ENCODE measurements around the gene TACC3.
A peak's percentile ranks its signal among the peaks of the same experiment; 100 is the strongest.
"Not testable (repeated sequence)": the region's sequence is repeated elsewhere in the genome, so short reads cannot be mapped to it uniquely, and the experiment has no call there.

TACC3 gene

DNA sequence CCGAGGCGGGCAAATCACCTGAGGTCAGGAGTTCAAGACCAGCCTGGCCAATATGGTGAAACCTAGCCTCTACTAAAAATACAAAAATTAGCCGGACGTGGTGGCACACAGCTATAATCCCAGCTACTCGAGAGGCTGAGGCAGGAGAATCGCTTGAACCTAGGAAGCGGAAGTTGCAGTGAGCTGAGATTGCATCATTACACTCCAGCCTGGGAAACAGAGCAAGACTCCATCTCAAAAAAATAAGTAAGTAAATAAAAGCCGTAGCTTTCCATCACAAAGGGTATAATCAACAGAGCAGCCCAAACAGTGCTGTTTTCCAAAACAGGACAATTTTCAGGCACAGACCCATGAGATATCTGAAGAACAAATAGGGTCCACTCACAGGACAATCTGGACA lies 19.6 kb upstream of the TACC3 start:
- not testable (repeated sequence) for DNase-seq

DNA sequence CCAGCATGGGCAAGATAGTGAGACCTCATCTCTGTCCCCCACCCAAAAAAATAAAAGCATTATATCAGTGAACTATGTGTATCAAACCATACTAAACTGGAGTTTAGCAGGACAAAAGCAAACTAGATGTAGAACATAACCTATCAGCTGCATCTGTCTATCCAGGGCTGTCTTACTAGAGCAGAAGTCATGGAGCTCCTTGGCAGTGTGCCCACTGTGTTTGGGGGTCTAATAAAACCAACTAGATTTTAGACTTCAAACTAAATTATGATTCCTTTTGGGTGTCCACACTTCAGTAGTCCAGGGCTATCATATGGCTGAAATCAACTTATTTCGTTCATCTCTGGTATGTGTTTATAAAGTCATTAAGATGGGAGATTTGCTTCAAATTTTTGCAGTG lies 17.5 kb upstream of the TACC3 start:
- no peak for DNase-seq

DNA sequence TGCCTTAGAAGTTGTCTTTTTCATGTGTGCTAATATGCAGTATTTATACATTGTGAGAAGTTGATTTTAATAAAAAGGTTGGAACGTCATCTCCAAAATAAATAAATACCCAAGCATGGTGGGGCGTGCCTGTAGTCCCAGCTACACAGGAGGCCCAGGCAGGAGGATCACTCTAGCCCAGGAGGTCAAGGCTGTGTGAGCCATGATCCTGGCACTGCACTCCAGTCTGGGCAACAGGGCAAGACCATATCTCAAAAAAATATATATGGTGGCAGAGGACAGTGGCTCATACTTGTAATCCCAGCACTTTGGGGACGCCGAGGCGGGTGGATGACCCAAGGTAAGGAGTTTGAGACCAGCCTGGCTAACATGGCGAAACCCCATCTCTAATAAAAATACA lies 15.6 kb upstream of the TACC3 start:
- no peak for DNase-seq

DNA sequence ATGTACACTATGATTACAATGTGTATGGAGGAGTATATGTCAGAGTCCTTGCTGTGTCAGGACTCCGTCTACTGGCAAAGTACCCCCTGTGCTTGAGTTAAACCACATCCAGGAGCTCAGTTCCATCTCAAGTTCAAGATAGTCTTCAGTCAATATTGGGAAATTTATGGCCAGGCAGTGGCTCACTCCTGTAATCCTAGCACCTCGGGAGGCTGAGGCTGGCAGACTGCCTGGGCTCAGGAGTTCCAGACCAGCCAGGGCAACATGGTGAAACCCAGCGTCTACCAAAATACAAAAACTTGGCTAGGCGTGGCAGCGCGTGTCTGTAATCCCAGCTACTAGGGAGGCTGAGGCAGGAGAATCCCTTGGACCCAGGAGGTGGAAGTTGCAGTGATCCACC lies 15.0 kb upstream of the TACC3 start:
- no peak for DNase-seq

DNA sequence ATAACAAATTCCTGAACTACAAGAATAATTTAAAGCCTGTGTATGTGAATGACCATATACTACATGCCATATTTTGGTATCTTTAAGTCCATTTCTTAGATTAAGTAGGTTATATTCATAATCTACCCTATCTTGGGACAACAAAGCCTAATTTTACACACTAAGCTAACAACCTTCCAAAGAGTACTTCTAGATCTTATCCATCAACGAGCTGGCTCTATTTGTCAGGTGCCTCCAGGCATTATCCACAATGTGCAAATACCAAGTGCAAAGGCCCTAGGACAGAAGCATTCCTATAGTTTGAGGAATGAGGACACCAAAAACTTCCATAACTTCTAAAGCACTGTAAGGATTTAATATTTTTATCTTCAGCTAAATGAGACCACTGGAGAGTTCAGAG lies 12.7 kb upstream of the TACC3 start:
- DNase-seq, result no peak

DNA sequence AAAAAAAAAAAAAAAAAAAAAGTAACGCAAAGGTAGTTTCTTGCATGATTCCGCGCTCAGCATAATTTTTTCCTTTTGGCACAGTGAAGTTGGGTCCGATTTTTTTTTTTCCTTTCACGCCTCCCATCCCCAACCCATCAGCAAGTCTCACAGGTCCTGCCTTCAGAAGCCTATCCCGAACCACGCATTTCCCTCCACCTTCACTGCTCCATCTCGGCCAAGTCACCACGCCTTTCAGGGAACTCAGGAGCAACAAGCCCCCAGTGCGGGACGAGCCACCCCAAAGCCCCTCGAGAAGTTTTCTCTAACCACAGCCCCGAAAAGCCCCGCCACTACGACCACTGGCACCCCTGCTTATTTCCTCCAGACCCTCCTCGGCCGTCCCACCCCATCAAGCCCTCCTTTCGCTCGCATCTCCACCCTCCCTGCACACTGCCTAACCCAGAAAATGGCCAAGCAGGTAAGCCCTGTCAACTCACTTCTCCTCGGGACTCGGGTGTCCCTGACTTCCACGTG lies 10.2 kb upstream of the TACC3 start:
- DNase-seq, result peak in 1 of 51 donors; percentile 11

DNA sequence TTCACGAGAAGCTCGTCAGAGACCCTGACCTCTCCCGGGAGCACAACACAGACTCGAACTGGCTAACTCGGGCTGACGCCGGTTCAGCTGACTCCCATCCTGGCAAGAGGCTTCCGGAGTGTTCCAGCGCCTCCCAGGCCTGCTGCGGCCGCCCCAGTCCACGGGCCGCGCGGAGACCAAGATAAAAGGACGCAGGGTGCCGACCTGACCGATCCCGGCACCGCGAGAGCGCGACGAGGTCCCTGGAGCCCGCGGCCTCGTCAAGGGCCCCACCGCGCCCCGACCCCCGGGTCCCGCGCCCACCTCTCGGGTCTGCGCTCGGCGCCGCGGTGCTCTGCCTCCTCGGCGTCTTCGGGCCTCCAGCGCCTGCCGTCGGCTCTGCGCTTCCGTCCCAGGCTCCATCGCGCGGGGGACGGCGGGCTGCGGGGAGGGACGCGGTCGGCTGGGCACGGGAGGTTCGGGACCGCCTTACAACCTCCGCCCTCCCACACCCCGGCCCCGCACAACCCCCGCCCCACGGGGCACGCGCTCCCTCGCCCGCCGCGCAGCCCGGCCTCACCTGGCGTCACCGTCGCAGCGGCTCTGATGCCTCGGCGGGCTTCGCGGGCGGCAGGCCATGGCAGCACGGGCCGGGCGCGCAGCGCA lies 9.6 kb upstream of the TACC3 start:
- peak in 28 of 51 donors; percentile 27 to 71 (median 47) for DNase-seq

DNA sequence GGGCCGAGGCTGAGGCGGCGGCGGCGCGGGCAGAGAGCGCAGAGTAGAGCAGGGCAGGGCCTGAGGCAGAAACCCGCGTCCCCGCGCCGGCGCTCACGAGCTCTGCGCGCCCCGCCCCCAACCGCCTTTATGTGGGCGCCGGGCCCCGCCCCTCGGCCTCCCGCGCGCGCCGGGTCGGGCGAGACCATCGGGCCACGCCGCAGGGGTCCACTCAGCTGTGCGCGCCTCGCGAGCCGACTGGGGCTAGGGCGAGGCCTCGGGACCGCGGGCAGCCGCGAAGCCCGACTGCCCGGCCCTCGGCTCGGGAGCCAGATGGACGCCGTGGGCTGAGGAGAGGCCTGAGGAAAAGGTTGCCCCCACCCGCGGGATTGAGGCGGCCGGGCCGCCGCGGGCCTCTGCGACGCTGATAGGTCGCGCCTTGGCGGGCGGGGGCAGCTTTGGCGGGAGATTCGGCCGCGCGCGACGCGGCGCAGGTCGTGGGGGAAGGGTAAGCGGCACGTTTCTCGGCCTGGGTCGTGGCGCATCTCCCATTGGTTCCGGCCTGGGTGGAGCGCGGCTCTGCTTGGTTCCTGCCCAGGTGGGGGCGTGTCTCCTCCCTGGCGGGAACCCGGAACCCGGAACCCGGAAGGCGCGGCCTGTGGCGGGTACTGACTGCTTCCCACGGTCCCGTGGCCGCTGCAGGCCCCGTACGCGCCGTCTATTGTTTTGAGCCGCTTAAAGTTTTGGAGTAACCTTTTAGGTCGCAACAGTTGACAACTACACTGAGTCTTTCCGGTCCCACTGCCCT lies 8.9 kb upstream of the TACC3 start, which contains the start of gene SLBP:
SLBP (minus strand) TSS at position 104 of the 787 bp plus-strand sequence. CDS start 131 bp downstream, outside the sequence.
- peak; percentile 60 to 94 (median 82) for DNase-seq

DNA sequence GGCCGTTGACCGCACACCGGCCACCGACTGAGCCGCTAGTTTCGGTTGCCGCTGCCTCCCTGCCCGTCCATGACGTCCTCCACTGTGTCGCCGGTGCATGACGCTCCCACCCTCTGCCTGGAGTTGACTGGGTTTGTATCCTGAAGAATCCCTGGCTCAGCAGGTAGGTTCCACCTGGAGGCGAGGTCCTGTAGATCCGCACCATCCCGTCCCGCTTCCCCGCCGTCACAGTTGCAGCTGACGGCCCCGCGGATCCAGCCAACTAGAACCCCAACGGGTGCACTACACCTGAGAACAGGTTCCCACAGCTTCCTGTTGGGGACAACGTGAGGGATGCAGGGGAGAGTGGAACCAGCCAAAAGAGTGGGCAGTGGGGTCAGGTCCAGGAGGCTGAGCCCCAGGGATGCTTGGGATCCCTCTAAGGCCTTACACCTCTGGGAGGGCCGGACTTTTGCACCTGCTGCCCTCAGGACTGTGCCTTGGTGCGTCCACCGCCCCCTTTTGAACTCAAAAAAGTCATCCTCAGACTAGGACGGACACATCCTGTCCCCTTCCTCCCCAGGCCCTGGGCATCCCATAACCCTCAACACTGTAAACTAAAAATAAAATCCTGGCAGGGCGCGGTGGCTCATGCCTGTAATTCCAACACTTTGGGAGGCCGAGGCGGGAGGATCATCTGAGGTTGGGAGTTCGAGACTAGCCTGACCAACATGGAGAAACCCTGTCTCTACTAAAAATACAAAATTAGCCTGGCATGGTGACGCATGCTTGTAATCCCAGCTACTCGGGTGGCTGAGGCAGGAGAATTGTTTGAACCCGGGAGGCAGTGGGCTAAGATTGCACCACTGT lies 8.1 kb upstream of the TACC3 start:
- DNase-seq, result peak in 1 of 51 donors; percentile 41

DNA sequence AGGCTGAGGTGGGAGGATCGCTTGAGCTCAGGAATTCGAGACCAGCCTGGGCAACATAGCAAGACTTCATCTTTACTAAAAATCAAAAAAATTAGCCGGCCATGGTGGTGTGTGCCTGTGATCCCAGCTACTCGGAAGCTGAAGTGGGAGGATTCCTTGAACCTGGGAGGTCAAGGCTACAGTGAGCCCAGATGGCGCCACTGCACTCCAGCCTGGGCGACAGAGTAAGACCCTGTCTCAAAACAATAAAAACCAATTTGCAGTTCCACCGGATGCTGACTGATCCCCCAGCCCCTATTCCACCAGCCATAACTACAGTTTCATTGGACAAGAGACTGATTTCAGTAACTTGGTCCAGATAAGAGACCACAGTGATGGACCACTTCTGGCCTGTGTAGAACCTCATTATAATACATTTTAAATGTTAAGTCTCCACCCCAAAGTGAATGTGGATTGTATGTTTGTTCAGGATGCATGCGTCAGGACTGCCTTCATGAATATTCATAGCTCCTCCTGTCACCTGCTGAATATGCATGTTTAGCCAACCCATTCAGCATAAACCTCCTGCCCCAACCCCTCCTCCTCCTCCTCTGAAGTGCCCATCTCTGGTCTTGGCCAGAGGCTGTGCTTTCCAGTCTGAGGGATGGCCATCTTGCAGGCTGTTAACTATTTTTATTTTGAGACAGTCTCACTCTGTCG lies 6.9 kb upstream of the TACC3 start:
- no peak for DNase-seq

DNA sequence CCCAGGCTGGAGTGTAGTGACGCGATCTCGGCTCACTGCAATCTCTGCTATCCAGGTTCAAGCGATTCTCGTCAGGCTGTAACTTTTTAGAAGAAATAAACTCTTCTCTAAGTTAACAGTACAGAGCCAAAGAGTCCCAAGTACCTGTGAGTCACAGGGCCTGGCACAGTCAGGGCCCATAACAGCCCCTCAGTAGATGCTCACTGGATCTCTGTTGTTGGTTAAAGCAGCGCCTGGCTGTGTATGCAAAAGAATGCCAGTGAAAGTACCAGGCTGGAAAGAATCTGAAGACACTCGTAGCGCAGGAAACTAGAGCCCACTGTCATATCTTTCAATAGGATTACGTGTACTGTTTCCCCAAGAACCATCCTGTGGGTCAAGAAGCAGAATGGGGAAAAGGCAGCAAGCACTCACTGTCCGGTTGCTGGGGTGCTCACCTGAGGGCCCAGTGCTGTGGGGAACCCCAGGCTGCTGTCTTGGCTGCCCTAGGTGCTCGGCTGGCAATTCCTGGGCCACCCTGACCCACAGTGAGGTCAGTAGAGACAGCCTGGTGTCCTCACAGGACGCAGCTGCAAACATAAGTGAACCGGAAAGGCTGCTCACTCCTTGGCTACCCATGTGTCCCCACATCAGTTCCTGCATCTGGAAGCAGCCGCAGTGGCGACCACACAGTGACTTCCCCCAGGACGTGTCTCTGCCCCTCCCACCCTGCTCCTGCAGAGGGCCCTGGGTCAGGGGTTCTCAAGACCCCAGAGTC lies 6.1 kb upstream of the TACC3 start:
- no peak for DNase-seq

DNA sequence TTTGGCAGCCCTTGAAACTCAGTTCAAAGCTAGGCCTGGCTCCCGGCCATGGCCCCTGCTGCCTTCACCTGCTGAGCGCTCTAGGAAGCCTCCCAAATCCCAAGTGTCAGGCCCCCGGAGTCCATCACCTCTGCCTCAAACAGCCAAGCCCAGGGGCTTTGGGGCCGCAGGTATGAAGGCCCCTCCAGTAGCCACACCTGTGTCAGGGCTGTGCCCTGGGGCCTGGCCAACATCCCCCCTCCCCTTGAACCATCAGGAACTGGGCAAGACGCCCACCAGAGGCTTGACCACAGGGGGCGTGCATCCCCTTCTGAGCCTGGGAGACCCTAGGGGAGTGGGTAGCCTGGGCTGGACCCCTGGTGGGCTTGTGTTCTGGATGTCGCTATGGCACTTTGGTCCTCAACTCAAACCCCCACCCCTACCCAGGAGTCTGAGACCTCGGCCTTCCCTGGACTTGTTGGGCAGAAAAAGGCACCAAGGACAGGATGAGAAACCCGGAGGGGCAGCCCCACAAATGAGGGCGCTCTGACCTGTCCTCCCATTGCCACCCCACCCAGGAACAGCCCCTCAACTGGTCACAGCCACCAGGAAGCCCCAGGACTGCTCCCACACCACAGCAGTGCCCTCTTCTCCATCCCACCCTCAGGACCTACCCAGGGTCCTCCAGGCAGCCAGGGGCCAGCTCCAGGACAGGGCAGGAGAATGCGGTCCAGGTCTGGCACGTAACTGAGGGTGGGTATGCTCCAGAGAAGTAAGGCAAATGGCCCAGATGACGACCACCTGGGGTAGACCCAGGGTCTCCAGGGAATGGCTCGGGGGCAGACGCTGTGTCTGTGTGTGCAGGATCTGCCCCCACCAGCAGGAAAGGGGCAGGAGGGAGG lies 5.0 kb upstream of the TACC3 start:
- DNase-seq, result no peak

DNA sequence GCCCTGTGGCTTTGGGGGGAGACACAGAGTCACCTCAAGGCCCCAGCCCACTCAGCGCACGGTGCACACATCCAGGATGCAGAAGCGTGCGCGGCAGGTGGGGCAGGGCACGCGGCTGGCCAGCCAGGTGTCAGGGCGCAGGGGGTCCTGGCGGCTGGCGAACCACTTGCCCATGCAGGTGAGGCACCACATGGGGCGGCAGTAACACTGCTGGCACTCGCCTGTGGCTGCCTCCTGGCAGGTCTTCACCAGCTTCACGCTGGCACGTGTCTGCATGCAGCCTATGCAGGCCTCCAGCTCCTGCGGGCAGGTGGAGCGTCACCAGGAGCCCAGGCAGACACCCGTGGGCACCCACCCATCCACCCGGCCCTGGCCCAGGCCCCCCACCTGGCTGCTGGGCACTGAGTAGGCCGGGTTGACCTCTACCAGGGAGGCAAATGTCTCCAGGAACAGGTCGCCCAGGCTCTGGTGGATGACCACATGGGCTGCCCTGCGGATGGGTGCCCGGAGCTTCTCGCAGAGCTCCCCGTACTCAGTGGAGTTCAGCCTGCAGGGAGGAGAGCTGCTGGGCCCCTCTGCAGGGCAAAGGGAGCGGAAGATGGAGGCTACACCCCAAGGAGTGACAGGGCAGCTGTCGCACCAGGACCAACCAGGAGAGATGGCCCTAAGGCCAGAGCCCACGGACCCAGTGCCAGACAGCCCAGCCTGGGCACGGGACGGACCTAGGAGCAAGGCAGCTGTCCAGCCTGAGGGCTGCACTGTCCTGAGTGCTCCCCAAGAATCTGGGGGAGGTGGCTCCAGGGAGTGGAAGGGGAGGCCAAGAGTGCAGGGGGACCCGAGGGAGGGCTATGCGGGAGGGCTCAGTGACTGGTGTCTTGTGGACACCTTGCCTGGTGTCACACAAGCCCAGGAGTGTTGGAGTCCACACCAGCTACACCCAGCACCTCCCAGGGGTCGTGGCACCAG lies 3.9 kb upstream of the TACC3 start:
- DNase-seq, result no peak

DNA sequence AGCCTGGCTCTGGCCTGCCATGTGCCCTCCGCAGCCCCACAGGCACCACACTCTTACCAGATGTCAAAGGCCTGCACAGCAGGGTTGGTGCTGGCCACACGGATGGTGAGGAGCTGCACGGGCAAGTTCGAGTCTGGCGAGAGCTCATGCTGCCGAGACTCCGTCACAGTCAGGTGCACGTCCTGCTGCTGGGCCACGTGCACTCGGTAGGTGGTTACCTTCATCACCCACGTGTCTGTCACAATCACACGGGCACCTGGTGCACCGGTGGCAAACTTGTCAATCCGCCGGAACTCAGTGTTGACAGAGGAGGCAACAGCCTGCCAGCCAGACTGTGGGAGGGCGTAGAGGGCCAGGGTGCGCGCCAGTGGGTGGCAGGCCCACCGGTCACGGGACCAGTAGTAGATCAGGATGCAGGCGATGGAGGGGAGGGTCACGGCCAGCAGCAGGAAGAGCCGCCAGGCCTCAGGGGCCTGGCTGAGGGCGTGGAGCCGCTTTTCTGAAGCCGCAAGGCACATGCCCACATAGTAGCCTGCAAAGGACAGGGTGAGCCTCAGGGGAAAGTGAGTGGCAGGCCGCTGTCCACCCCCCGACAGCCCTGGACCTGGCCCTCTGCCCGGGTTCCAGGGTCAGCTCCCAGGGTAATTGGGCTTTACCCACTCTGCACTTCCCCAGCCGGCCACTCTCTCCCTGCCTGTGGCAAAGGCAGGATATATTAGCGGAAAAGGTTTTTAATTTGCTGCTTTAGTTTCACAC lies 3.0 kb upstream of the TACC3 start:
- DNase-seq, result no peak

DNA sequence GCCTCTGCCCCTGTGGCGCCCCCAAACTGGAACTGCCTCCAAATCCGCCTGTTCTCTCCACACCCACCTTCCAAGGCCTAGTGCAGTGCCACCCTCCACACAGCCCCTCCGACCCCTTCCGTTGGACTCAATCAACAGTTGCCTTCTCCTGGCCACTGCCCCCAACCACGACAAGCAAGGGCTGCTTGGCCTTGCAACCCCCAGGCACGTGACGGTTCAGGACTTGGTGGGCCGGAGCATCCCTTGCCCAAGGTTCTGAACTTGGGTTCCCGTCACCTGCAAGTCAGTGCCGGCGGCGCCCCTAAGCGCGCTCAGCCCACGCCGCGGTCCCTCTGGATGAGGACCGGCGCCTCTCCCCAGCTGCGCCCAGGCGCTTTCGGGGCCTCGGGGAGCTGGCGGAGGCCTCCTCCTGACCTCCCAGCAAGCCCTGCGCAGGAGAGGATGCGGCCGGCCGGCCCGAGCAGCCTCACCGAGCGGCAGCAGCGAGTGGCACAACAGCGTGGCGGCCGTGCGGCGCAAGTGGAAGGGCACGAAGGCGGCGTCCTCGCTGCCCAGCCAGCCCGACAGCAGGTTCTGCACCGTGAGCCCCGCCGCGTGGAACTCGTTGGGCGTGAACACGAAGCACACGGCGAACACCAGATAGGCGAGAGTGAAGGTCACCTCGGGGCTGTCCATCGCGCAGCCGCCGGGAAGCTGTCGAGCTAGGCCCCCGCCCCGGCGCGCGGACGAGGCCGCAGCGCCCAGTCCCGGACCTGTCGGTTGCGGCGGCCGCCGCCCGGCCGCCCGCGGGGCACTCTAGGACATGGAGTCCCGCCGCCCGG lies 948 bp upstream of the TACC3 start:
- DNase-seq, result peak in 29 of 51 donors; percentile 6 to 76 (median 44)

Data from hypothalamus (tissue), 51 donors.